ENCODE data around the gene TRPM7. TPM values are rescaled to one million over a fixed set of nuclear protein-coding genes. Genes with fewer than 3 reads are reported as not detected.

The TRPM7 gene
- total and polyA plus RNA-seq, 3 donors from 2014 or later: 18.1 to 53.1 (median 52.2) TPM

DNA sequence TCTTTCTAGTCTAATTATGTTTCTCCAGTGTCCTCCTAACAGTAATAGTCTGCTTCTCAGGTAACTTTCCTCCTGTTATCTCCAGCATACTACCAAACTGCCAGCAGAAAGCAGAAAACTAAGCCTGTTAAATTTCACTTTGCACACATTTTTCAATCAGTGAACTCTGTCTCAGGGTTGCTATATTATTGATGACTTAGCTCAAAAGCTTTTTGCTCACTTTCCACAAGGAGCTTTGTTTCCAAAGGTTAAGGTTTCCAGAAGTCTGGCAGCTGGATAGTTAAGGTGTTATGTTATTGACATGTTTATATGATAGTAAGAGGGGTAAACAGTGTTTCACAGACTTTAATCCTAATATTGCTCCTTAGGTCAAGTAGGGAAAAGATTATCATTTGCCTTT, 5.1 kb downstream of the TRPM7 start:
- no peak overlapping the region for H3K27ac ChIP-seq
- no peak overlapping the region for H3K4me3 ChIP-seq
- no peak for TF ChIP-seq POLR2A (IDR thresholded peaks at IDR 0.05)
- TF ChIP-seq, protein P1, sequence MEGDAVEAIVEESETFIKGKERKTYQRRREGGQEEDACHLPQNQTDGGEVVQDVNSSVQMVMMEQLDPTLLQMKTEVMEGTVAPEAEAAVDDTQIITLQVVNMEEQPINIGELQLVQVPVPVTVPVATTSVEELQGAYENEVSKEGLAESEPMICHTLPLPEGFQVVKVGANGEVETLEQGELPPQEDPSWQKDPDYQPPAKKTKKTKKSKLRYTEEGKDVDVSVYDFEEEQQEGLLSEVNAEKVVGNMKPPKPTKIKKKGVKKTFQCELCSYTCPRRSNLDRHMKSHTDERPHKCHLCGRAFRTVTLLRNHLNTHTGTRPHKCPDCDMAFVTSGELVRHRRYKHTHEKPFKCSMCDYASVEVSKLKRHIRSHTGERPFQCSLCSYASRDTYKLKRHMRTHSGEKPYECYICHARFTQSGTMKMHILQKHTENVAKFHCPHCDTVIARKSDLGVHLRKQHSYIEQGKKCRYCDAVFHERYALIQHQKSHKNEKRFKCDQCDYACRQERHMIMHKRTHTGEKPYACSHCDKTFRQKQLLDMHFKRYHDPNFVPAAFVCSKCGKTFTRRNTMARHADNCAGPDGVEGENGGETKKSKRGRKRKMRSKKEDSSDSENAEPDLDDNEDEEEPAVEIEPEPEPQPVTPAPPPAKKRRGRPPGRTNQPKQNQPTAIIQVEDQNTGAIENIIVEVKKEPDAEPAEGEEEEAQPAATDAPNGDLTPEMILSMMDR (IDR thresholded peaks at IDR 0.05): no peak
- intact Hi-C loops (cut with DNase I; ENCODE audit: low total_unique reads): no loop called here
- no peak for DNase-seq
- peaks cover 7% of the 10 kb centered on the region for H3K4me1 ChIP-seq
- no peaks in the 10 kb centered on the region for H3K36me3 ChIP-seq (ENCODE audit: low read depth, missing control alignments)
- no peaks in the 10 kb centered on the region for H3K9me3 ChIP-seq
- no peaks in the 10 kb centered on the region for H3K27me3 ChIP-seq

DNA sequence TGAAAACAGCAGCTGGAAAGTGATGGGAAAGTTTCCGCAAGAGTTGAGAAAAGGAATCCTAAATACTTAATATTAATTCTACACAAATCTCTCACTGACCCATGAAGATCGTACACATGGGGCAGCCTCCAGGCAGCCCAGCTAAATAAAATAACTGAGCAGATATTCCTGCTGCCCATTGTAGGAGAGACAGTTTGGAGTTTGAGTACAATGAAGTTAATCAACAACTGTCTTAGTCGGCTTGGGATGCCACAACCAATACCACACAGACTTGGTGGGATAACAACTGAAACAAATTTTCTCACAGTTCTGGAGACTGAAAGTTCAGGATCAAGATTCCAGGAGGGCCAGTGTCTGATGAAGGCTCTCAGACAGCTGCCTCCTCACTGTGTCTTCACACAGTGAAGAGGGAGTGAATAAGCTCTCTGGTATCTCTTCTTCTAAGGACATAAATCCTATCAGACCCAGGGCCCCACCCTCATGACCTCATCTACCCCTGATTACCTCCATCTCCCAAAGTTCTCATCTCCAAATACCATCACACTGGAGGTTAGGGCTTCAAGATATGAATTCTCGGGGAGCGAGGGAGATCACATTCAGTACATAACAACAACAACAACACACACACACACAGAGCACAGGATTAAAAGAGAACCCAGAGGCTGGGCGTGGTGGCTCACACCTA, 9.7 kb downstream of the TRPM7 start:
- Histone ChIP-seq H3K36me3 (ENCODE audit: low read depth, missing control alignments) (no peaks in the 10 kb centered on the region), H3K27me3 (no peaks in the 10 kb centered on the region), H3K9me3 (no peaks in the 10 kb centered on the region), H3K27ac (no peak overlapping the region), H3K4me3 (no peak overlapping the region), H3K4me1 (no peaks in the 10 kb centered on the region)
- intact Hi-C loops (cut with DNase I; ENCODE audit: low total_unique reads): no loop called here
- TF ChIP-seq, protein P1 (IDR thresholded peaks at IDR 0.05): no peak
- TF ChIP-seq POLR2A (IDR thresholded peaks at IDR 0.05): no peak
- WGBS, 2 donors: 87% methylated on average over 6 of the region's 6 CpGs
- DNase-seq: no peak

DNA sequence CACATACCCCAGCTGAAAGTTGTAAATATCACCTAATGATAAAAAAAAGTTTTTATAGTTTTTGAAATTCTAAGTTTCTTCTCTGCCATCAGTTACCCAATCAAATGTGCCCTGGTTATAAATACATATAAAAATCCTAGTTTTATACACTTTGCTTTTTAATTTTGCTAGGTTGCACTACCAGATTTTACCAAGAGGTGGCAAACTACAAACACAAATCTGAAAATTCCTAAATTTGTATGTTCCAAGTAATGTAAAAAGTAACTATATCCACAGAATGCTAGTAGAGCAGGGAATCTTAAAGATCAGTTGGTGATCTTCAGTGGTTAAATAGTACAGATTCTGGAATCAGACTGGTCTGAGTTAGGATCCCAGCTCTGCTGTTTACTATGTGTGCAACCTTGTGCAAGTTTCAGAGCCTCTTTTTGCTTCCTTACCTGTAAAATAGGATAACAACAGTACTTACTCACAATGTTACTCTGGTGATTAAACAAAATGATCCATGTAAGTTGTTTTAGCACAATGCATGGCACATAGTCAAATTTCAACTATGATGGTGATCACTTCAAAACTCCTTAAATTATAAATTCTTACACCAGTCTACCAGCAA, 11.0 kb downstream of the TRPM7 start:
- H3K27me3 ChIP-seq: no peaks in the 10 kb centered on the region
- H3K9me3 ChIP-seq: no peaks in the 10 kb centered on the region
- H3K27ac ChIP-seq: no peak overlapping the region
- no peak overlapping the region for H3K4me3 ChIP-seq
- H3K4me1 ChIP-seq: no peaks in the 10 kb centered on the region
- TF ChIP-seq, protein P1 (IDR thresholded peaks at IDR 0.05): peak; percentile 59 to 87 (median 67)
- TF ChIP-seq POLR2A (IDR thresholded peaks at IDR 0.05): no peak
- DNase-seq: no peak
- intact Hi-C loops (cut with DNase I; ENCODE audit: low total_unique reads): no loop called here
- H3K36me3 ChIP-seq (ENCODE audit: low read depth, missing control alignments): no peaks in the 10 kb centered on the region

DNA sequence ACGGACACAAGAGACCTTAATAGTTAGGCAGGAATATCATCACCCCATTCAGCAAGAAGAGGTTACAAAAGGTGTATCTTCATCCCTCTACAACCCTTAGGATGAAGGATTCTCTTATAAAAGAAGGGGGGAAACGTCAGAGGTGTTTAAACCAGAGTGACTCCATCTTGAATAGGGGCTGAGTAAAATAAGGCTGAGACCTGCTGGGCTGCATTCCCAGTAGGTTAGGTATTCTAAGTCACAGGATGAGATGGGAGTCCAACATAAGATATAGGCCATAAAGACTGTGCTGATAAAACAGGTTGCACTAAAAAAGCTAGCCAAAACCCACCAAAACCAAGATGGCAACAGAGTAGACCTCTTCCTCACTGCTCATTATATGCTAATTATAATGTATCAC, 16.5 kb downstream of the TRPM7 start:
- H3K4me3 ChIP-seq: no peak overlapping the region
- WGBS, 2 donors: 85 to 86% methylated on average over 2 of the region's 2 CpGs
- intact Hi-C loops (cut with DNase I; ENCODE audit: low total_unique reads): no loop called here
- TF ChIP-seq POLR2A (IDR thresholded peaks at IDR 0.05): no peak
- TF ChIP-seq, protein P1 (IDR thresholded peaks at IDR 0.05): no peak
- no peak overlapping the region for H3K27ac ChIP-seq
- H3K27me3 ChIP-seq: no peaks in the 10 kb centered on the region
- no peak for DNase-seq
- no peaks in the 10 kb centered on the region for H3K4me1 ChIP-seq
- H3K9me3 ChIP-seq: no peaks in the 10 kb centered on the region
- H3K36me3 ChIP-seq (ENCODE audit: low read depth, missing control alignments): no peaks in the 10 kb centered on the region

DNA sequence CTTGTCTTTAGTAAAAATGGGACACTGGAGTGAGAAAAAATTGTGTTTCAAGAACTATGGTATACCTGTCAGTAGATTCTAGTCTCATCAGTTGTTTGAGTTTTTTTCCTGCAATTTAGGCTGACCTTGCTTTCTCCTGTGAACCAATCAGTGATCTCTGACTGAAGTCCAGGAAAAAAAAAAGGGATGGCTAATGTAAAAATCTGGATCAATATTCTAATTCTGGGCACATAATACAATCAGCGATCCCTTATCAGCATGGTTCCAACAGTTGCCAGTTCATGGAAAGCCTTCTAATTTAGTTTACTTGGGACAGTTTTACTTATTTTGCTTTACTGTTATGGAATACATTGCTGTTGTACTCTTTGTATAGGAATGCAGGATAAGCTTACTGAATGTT, 17.0 kb downstream of the TRPM7 start:
- Histone ChIP-seq H3K4me1 (no peaks in the 10 kb centered on the region), H3K4me3 (no peak overlapping the region), H3K36me3 (ENCODE audit: low read depth, missing control alignments) (no peaks in the 10 kb centered on the region), H3K27me3 (no peaks in the 10 kb centered on the region), H3K27ac (no peak overlapping the region), H3K9me3 (no peaks in the 10 kb centered on the region)
- 85 to 92% methylated on average over 1 of the region's 1 CpG for WGBS, 2 donors
- DNase-seq: no peak
- TF ChIP-seq, protein P1 (IDR thresholded peaks at IDR 0.05): no peak
- no peak for TF ChIP-seq POLR2A (IDR thresholded peaks at IDR 0.05)
- intact Hi-C loops (cut with DNase I; ENCODE audit: low total_unique reads): no loop called here
